Parathyroid adenoma (tissue), 2 donors: ENCODE results near the gene NKX1-2.

Experiments
- H2AFZ ChIP-seq: fragments of 300-600 bp; sonication (generic); one replicate; pipeline ENCODE4 v1.7.0; 2017; ENCODE audit warnings: antibody characterized with exemption, mild to moderate bottlenecking
- H3K27ac ChIP-seq: fragments of 300-600 bp; sonication (generic); one replicate; pipeline ENCODE4 v1.7.0; 2017
- H3K27me3 ChIP-seq: fragments of 300-600 bp; sonication (generic); one replicate; pipeline ENCODE4 v1.7.0; 2017; ENCODE audit warnings: low read length; ENCODE audit not compliant: control insufficient read depth, insufficient read depth
- H3K36me3 ChIP-seq: fragments of 300-600 bp; sonication (generic); one replicate; pipeline ENCODE4 v1.7.0; 2017; ENCODE audit warnings: low read length; ENCODE audit not compliant: control insufficient read depth, insufficient read depth
- H3K4me1 ChIP-seq: fragments of 300-600 bp; sonication (generic); one replicate; pipeline ENCODE4 v1.7.0; 2017; ENCODE audit warnings: control low read depth
- H3K4me2 ChIP-seq: fragments of 300-600 bp; sonication (generic); one replicate; pipeline ENCODE4 v1.7.0; 2017; ENCODE audit warnings: low read length
- H3K4me3 ChIP-seq: fragments of 300-600 bp; sonication (generic); one replicate; pipeline ENCODE4 v1.7.0; 2017; ENCODE audit warnings: low read depth, low read length
- H3K79me2 ChIP-seq: fragments of 300-600 bp; sonication (generic); one replicate; pipeline ENCODE4 v1.7.0; 2017; ENCODE audit warnings: control low read depth
- H3K9ac ChIP-seq: fragments of 300-600 bp; sonication (generic); one replicate; pipeline ENCODE4 v1.7.0; 2017; ENCODE audit warnings: mild to moderate bottlenecking
- H3K9me3 ChIP-seq: fragments of 300-600 bp; sonication (generic); one replicate; pipeline ENCODE4 v1.7.0; 2017; ENCODE audit warnings: low read length; ENCODE audit not compliant: control insufficient read depth
- CTCF ChIP-seq: fragments of 300-600 bp; sonication (generic); IDR thresholded peaks from one replicate; pipeline ENCODE4 v1.7.0; 2017; ENCODE audit warnings: antibody characterized with exemption, mild to moderate bottlenecking
- donor health status: primary hyperparathyroidism.

The NKX1-2 gene

DNA sequence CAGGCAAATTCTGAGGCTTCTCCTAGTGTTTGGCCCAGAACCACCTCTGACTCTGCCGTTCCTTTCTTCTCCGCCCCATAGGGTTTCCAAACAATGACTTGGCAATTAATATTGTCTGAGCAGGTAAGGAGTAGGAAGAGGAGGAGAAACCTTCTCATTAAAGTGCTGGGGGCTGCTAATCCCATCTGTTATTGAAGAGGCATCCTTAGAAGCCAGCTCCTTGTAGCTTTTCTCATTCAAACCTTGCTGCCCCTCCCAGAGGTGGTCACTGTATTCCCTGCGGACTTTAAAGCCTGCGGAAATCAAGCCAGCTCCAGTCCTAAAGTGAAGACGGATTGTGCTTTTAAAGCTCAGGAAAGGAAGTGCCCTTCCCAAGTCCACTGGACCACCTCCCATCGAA lies 1.4 kb upstream of the NKX1-2 start:
- H3K36me3 ChIP-seq, result no peaks in the 10 kb centered on the region
- no peak overlapping the region for H3K4me3 ChIP-seq
- no peak for TF ChIP-seq CTCF
- H2AFZ ChIP-seq, result no peak overlapping the region
- H3K4me1 ChIP-seq, result no peaks in the 10 kb centered on the region
- H3K9ac ChIP-seq, result no peak overlapping the region
- H3K9me3 ChIP-seq, result no peaks in the 10 kb centered on the region
- H3K4me2 ChIP-seq, result no peak overlapping the region
- H3K27ac ChIP-seq, result no peak overlapping the region
- no peaks in the 10 kb centered on the region for H3K27me3 ChIP-seq
- no peaks in the 10 kb centered on the region for H3K79me2 ChIP-seq

GRCh38 chr10:124450783-124451057 lies 885 bp upstream of the NKX1-2 start:
- no peaks in the 10 kb centered on the region for H3K27me3 ChIP-seq
- no peaks in the 10 kb centered on the region for H3K9me3 ChIP-seq
- no peaks in the 10 kb centered on the region for H3K79me2 ChIP-seq
- no peaks in the 10 kb centered on the region for H3K4me1 ChIP-seq
- TF ChIP-seq CTCF, result no peak
- H3K4me2 ChIP-seq, result no peak overlapping the region
- H3K9ac ChIP-seq, result no peak overlapping the region
- no peak overlapping the region for H3K27ac ChIP-seq
- no peak overlapping the region for H2AFZ ChIP-seq
- H3K36me3 ChIP-seq, result no peaks in the 10 kb centered on the region
- H3K4me3 ChIP-seq, result no peak overlapping the region

GRCh38 chr10:124449170-124450011 lies 444 bp downstream of the NKX1-2 start:
- no peak overlapping the region for H3K4me3 ChIP-seq
- no peaks in the 10 kb centered on the region for H3K79me2 ChIP-seq
- H3K27ac ChIP-seq, result no peak overlapping the region
- no peaks in the 10 kb centered on the region for H3K36me3 ChIP-seq
- no peaks in the 10 kb centered on the region for H3K27me3 ChIP-seq
- no peak overlapping the region for H3K9ac ChIP-seq
- H3K9me3 ChIP-seq, result no peaks in the 10 kb centered on the region
- H2AFZ ChIP-seq, result no peak overlapping the region
- no peak overlapping the region for H3K4me2 ChIP-seq
- no peak for TF ChIP-seq CTCF
- H3K4me1 ChIP-seq, result no peaks in the 10 kb centered on the region

- Histone ChIP-seq H3K4me2 (no peak overlapping the region), H3K36me3 (no peaks in the 10 kb centered on the region), H3K79me2 (no peaks in the 10 kb centered on the region), H3K4me1 (no peaks in the 10 kb centered on the region), H3K27me3 (no peaks in the 10 kb centered on the region), H3K9ac (no peak overlapping the region), H3K27ac (no peak overlapping the region), H3K4me3 (no peak overlapping the region), H2AFZ (no peak overlapping the region), H3K9me3 (no peaks in the 10 kb centered on the region)
- no peak for TF ChIP-seq CTCF
These were observed 1.1 kb downstream of the NKX1-2 start for GRCh38 chr10:124448696-124449169.
